Endometrium (tissue), 2 donors: Measurements from ENCODE around the gene NPPC.
"Not testable (repeated sequence)": the region's sequence is repeated elsewhere in the genome, so short reads cannot be mapped to it uniquely, and the experiment has no call there.

Experiments
- FAIRE-seq: peaks from 2 replicates; lab custom pipeline; 2012; peaks lifted over from hg19 to GRCh38; lab: Jason Lieb, UNC
- donor health status: control.
- donor health status: control.

NPPC gene

DNA sequence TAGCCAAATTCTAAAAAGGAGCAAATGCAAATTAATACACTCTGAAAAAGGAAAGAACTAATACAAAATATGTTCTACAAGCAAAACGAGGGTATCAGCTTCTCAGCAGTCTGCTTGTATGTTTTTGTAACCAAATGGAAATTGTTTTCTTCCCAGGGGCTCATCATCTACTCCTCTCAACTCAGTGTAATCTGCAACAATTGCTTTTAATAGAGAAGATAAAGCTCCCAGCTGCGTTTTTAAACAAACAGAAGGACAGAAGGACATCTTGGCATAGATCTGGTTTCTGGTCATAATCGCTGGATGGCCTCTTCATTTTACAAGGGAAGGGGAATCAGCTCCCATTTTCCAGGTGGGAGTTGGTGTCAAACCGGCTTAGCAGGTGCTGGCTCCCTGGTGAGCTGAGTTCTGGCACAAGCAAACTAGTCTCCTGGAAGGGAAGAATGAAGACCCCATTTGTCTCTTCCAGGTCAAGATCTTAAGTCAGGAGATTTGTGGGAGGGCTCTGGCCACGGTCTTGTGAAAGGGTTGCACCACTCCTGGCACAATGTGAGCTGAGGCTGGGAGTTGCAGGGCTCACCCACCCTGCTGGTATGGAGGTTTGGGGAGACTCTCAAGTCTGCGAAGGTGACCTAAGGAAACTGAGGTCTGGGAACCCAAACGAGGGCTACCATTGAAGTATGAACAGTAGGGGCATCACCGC, 41.6 kb downstream of the NPPC start:
- FAIRE-seq, result no peak

DNA sequence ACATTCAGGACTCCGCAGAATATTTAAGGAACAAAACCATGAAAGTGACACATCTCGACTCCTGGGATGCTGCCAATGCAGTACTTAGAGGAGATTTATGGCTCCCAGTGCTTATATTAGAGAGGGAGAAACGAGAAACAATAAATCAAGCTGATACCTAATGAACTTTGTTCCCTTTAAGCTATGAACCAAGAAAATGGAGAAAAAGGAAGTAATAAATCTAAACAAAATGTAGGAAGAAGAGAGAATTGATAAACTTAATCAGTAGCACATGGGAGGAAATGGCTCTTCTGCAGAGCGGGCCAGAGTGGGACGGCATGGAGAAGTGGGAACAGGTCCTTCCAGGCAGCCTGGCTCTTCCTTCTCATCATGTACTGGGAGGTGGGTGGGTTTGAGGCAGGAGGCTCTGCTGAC, 42.7 kb downstream of the NPPC start:
- peak; percentile 54 for FAIRE-seq

DNA sequence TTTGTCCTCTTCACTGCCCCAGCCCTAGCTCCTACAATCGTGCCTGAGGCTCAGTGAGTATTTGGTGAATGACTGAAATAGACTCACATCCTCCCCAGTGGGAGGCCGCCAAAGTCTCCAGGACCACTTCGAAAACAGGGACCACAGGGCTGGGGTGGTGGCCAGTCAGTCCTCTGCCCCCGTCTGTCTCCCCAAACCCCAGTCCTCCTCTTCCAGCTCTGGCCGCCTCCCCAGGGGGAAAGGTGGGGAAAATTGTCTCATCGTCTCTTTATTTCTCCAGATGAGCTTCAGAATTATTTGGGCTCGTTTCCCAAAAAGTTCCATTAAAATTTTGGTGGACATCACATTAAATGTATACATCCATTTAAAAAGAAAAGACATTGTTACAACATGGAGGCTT, 43.5 kb downstream of the NPPC start:
- no peak for FAIRE-seq

DNA sequence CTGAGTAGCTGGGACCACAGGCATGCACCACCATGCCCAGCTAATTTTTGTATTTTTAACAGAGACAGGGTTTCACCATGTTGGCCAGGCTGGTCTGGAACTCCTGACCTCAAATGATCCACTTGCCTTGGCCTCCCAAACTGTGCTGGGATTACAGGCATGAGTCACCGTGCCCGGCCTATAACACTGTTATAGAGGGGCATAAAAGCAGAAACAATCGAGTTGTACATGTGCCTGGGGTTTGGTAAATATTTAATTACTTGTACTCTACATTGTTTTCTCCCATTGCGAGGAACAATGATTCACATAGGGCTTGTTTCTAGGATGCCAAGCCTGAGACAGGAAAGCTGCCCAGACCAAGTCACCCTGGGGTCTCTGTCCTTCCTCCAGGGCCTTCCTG, 45.8 kb downstream of the NPPC start:
- not testable (repeated sequence) for FAIRE-seq

DNA sequence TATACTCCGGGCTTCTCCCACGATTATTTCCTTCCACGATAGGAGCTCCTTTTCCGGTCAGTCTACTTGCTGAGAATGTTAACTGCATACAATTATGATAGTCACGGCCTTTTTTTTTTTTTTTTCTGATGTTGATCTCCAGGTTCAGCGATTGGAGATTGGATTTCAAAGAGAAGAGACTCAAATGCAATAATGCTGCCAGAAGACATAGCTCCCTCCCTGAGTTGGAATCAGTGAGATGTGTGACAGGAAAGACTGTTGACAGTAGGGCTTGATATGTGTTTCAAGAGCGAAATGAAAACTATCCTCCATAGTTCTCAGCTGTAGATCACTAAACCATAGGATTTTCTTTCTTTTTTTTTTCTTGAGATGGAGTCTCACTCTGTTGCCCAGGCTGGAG, 47.0 kb downstream of the NPPC start:
- no peak for FAIRE-seq

DNA sequence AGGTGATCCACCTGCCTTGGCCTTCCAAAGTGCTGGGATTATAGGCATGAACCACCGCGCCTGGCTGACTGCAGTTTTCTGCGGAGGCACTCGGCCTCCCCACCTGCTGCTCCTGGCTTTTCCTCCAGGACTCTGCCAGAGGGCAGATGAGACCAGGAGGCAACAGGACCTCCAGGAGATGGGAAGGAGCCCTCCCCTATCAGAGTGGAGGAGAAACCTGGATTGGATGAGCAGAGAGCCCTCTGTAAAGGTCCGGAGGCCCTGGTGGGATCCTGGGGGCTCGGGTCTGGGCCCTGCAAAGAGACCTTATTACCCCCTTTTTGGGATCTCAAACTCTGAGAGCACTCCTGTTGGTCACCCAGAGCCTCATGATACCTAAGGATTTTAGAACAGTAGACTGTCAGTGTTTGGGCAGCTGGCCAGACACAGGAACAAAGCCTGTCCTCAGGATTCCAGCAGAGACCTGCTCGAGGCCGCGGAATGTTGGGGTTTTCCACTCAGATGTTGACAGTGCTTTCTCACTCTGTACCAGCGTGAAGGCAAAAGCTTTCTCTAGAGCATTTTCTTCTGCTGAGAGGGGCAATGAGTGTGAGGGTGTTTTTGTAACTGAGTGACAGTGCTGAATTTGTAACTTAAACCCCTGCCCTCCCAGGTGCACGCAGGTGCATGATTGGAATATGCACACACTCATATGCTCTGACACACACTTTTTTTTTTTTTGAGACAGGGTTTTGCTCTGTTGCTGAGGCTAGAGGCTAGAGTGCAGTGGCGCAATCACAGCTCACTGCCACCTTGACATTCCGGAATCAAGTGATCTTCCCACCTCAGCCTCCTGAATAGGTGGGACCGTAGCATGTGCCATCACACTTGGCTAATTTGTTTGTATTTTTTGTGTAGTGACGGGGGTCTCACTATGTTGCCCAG, 48.4 kb downstream of the NPPC start:
- FAIRE-seq, result no peak

DNA sequence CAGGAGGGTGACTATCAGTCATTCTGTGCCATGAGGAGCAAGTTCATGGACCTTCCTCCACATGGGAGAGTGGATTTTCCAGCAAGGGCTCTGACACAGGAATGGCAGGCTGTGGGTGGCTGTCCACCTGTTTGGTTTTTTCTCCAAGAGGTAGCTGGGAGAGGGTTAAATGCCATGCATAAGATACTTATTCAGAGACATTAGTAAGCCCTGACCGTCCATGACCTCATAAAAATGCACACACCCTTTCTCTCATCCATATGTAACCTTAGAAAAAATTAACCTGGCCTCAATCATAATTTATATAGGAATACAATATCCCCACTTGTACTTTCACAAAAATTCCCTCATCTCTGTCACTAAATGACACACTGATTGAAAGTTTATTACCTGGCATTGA, 51.3 kb downstream of the NPPC start:
- no peak for FAIRE-seq
